SU-DHL-6 (cell line): Measurements from ENCODE around the gene KCNK4.

ENCODE experiments used
- H2AFZ ChIP-seq: fragments of 200-600 bp; sonication (generic); 2 replicates; pipeline ENCODE4 v1.6.1; 2014; ENCODE audit warnings: low read depth, mild to moderate bottlenecking, moderate library complexity, mixed read lengths, antibody characterized with exemption, low read length; ENCODE audit not compliant: severe bottlenecking
- H3F3A ChIP-seq: fragments of 200-600 bp; shearing (Covaris generic); 2 replicates; pipeline ENCODE4 v1.6.0; 2016; ENCODE audit warnings: antibody characterized with exemption, mild to moderate bottlenecking; ENCODE audit not compliant: insufficient read depth
- H3K27ac ChIP-seq: fragments of 200-600 bp; sonication (generic); 2 replicates; pipeline ENCODE4 v1.5.1; 2016; ENCODE audit warnings: low read depth, mild to moderate bottlenecking, low read length, moderate library complexity, mixed read lengths
- H3K27me3 ChIP-seq: fragments of 200-600 bp; sonication (generic), shearing (Covaris generic); 2 replicates; pipeline ENCODE4 v1.6.0; 2014; ENCODE audit warnings: mild to moderate bottlenecking, low read length
- H3K36me3 ChIP-seq: fragments of 200-600 bp; sonication (generic); 2 replicates; pipeline ENCODE4 v1.6.1; 2014; ENCODE audit warnings: mild to moderate bottlenecking, low read length, mixed read lengths
- H3K4me2 ChIP-seq: fragments of 300-600, 200-600 bp; shearing (Covaris generic), sonication (generic); 2 replicates; pipeline ENCODE4 v1.6.0; 2014; ENCODE audit warnings: low read length, low read depth, mild to moderate bottlenecking; ENCODE audit not compliant: poor library complexity, severe bottlenecking
- H3K4me3 ChIP-seq: fragments of 200-600 bp; sonication (generic); 2 replicates; pipeline ENCODE4 v1.5.1; 2014; ENCODE audit warnings: antibody characterized with exemption, low read length, mild to moderate bottlenecking, mixed read lengths; ENCODE audit not compliant: insufficient read depth, poor library complexity, severe bottlenecking
- H3K79me2 ChIP-seq: fragments of 200-600 bp; sonication (generic); 2 replicates; pipeline ENCODE4 v1.6.1; 2014; ENCODE audit warnings: mild to moderate bottlenecking, low read length, moderate library complexity; ENCODE audit not compliant: insufficient read depth
- H3K9ac ChIP-seq: fragments of 200-600 bp; sonication (generic); 2 replicates; pipeline ENCODE4 v1.7.0; 2014; ENCODE audit warnings: mild to moderate bottlenecking, low read length
- H3K9me2 ChIP-seq: fragments of 200-600 bp; sonication (generic); replicated peaks from 2 replicates; pipeline ENCODE4 v1.6.1; 2014; ENCODE audit warnings: low read length; ENCODE audit not compliant: insufficient read depth
- H3K9me3 ChIP-seq: fragments of 200-600 bp; sonication (generic); 2 replicates; pipeline ENCODE4 v1.6.1; 2014; ENCODE audit warnings: low read length, mixed read lengths; ENCODE audit not compliant: insufficient read depth
- H4K20me1 ChIP-seq: fragments of 200-600 bp; sonication (generic); 2 replicates; pipeline ENCODE4 v1.6.1; 2014; ENCODE audit warnings: low read depth, mild to moderate bottlenecking, antibody characterized with exemption, low read length, moderate library complexity, mixed read lengths
- CTCF ChIP-seq: fragments of 200-600 bp; sonication (generic); IDR thresholded peaks from one replicate; pipeline ENCODE4 v1.5.1; 2017; ENCODE audit warnings: antibody characterized with exemption, mild to moderate bottlenecking, low read length, moderate library complexity; ENCODE audit not compliant: insufficient read depth, poor library complexity, severe bottlenecking
- EZH2phosphoT487 ChIP-seq: fragments of 200-600 bp; sonication (generic), shearing (Covaris generic); conservative IDR thresholded peaks from 2 replicates; pipeline ENCODE4 v1.6.1; 2018; ENCODE audit warnings: mild to moderate bottlenecking, antibody characterized with exemption, low read length, moderate library complexity, mixed read lengths

Gene KCNK4

DNA sequence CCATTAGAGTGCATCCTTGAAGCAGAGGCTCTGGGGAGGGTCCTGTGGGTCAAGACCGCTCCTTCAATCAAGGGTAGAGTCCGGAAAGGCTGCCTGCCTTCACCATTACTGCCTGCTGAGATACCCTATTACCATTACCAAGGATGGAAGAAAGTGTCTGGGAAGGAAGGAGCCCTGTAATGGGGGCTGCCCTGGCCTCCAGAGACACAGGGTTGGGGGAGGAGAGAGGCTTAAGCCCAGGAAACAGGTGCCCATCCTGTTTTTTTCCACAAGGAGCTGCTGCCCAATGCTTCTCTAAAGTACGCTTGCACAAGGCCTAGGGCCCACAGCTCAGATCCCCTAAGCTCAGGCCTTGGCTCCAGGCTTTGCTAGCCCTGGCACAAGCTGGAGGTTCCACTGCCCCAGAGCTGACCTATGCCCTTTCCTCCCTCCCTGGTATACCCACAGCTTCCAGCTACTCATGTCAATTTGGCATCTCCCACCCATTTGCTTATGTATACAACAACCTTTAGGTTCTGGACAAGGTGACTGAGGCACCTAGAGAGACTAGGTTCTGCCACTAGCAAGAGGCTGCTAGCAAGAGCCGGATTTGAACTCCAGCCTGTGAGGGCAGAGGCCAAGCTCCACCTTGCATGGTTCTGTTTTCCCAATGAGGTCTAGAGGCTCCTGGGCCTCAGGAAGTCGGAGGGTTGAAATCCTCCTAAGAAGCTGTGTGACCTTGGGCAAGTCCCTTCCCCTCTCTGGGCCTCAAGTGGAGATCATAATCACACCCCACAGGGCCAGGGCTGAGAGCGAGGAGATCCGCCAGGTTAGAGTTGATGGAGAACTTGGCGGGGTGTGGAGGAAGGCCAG is 41.3 kb upstream of the KCNK4 start:
- peaks cover 23% of the 10 kb centered on the region for H3K79me2 ChIP-seq
- no peak overlapping the region for H3K9ac ChIP-seq
- H3K9me2 ChIP-seq: no peaks in the 10 kb centered on the region
- H3K27ac ChIP-seq: no peak overlapping the region
- H4K20me1 ChIP-seq: no peaks in the 10 kb centered on the region
- TF ChIP-seq CTCF (no peak), EZH2phosphoT487 (no peak)
- no peaks in the 10 kb centered on the region for H3K36me3 ChIP-seq
- no peaks in the 10 kb centered on the region for H3K27me3 ChIP-seq
- H3F3A ChIP-seq: peaks cover 26% of the 10 kb centered on the region
- no peak overlapping the region for H3K4me2 ChIP-seq
- H2AFZ ChIP-seq: no peak overlapping the region
- no peak overlapping the region for H3K4me3 ChIP-seq
- H3K9me3 ChIP-seq: no peaks in the 10 kb centered on the region

GRCh38 chr11:64250415-64251015 is 40.6 kb upstream of the KCNK4 start:
- peak overlapping the region; percentile 84 for H3K9ac ChIP-seq
- H3K4me3 ChIP-seq: peak overlapping the region; percentile 26
- no peaks in the 10 kb centered on the region for H4K20me1 ChIP-seq
- peaks cover 19% of the 10 kb centered on the region for H3F3A ChIP-seq
- H3K27ac ChIP-seq: no peak overlapping the region
- H2AFZ ChIP-seq: no peak overlapping the region
- no peaks in the 10 kb centered on the region for H3K27me3 ChIP-seq
- TF ChIP-seq CTCF: no peak
- TF ChIP-seq EZH2phosphoT487: no peak
- H3K4me2 ChIP-seq: peak overlapping the region; percentile 97
- H3K9me2 ChIP-seq: no peaks in the 10 kb centered on the region
- no peaks in the 10 kb centered on the region for H3K9me3 ChIP-seq
- peaks cover 16% of the 10 kb centered on the region for H3K79me2 ChIP-seq
- H3K36me3 ChIP-seq: no peaks in the 10 kb centered on the region

DNA sequence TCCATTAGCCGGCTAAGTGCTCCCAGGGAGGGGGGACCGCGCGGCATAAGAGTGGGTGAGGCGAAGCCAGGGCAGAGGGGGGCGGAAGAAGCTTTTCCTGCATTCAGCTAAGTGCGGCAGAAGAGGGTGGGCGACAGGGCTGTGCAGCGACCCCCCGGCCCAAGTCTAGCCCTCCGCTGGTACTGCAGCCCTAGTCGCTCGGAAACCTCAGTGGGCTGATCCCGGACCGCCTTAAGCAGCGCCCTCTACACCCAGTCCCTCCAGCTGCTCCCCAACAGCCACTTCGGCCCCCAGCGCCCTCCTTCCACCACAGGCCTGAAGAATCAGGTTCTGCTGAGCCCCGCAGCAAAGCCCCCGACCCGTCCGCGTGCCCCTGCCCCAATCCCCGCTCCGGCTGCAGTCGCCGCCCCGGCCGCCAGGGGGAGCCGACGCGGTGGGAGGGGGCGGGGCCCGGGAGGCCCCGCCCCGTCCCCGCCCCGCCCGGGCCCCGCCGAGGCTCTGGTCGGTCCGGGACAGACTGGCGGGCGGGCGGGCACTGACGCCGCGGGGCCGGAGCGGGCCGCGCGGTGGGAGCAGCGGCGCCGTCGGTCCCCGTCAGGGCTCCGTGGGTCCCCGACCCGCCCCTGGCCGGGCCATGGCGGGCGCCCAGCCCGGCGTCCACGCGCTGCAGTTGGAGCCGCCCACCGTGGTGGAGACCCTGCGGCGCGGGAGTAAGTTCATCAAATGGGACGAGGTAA is 39.9 kb upstream of the KCNK4 start, which contains the start of gene PLCB3:
Gene PLCB3 (plus strand): TSS at position 515 of the 737 bp plus-strand sequence. CDS start 120 bp downstream, at position 635.
- peaks cover 14% of the 10 kb centered on the region; the same call in 1 of the 2 replicates for H3F3A ChIP-seq
- TF ChIP-seq EZH2phosphoT487: no peak
- TF ChIP-seq CTCF: peak; percentile 59
- no peaks in the 10 kb centered on the region for H3K27me3 ChIP-seq
- H2AFZ ChIP-seq: peak within 1 kb of the TSS; percentile 86
- H3K4me2 ChIP-seq: peak within 1 kb of the TSS; percentile 97
- peak within 1 kb of the TSS; percentile 21 for H3K27ac ChIP-seq
- H3K36me3 ChIP-seq: no peaks in the 10 kb centered on the region
- no peaks in the 10 kb centered on the region for H3K9me3 ChIP-seq
- peak within 1 kb of the TSS; percentile 88 for H3K4me3 ChIP-seq
- H3K9me2 ChIP-seq: no peaks in the 10 kb centered on the region
- peaks cover 9% of the 10 kb centered on the region; the same call in 1 of the 2 replicates for H3K79me2 ChIP-seq
- H4K20me1 ChIP-seq: no peaks in the 10 kb centered on the region
- peak within 1 kb of the TSS; percentile 84 for H3K9ac ChIP-seq
